Measurements from ENCODE around the gene TRAPPC14.

TRAPPC14 gene

GRCh38 chr7:100159099-100159623, 638 bp upstream of the TRAPPC14 start:
- Histone ChIP-seq H4K20me1 (peaks cover 30 to 41% (median 37%) of the 10 kb centered on the region in 11 experiments), H3K27ac (peak overlapping the region in 10 of 11 experiments; percentile 86 to 96 (median 92); a peak in 20 of 22 replicates), H3K4me3 (peak overlapping the region; percentile 80 to 100 (median 94))

GRCh38 chr7:100157334-100158228, 942 bp downstream of the TRAPPC14 start:
- Histone ChIP-seq H3K36me3 (peaks cover 40 to 51% (median 45%) of the 10 kb centered on the region in 11 experiments), H3K9me3 (replicated peaks in 1 of 11) (no peaks in the 10 kb centered on the region), H3K4me3 (peak overlapping the region; percentile 80 to 100 (median 94)), H3K27ac (peak overlapping the region; percentile 79 to 96 (median 92); a peak in 21 of 22 replicates), H4K20me1 (peaks cover 39 to 56% (median 49%) of the 10 kb centered on the region in 11 experiments), H3K4me1 (peaks cover 52 to 70% (median 60%) of the 10 kb centered on the region in 10 experiments), H3K9ac (peak overlapping the region; percentile 87 to 98 (median 94)), H3K4me2 (peak overlapping the region; percentile 89 to 100 (median 97)), H3K27me3 (no peaks in the 10 kb centered on the region)
- no peak for TF ChIP-seq Cebpa-rat (IDR thresholded peaks at IDR 0.05)

More at GRCh38 chr7:100159099-100159623, 638 bp upstream of the TRAPPC14 start:
- Histone ChIP-seq H3K9me3 (replicated peaks in 1 of 11) (no peaks in the 10 kb centered on the region), H3K4me1 (peaks cover 38 to 62% (median 44%) of the 10 kb centered on the region in 10 experiments), H3K4me2 (peak overlapping the region; percentile 69 to 100 (median 97)), H3K27me3 (no peaks in the 10 kb centered on the region; a peak in 1 of 22 replicates), H3K36me3 (peaks cover 25 to 36% (median 29%) of the 10 kb centered on the region in 11 experiments), H3K9ac (peak overlapping the region; percentile 87 to 98 (median 94))
- no peak for TF ChIP-seq Cebpa-rat (IDR thresholded peaks at IDR 0.05)

- Histone ChIP-seq H3K9ac (peak overlapping the region; percentile 87 to 98 (median 94)), H3K4me1 (peaks cover 57 to 75% (median 66%) of the 10 kb centered on the region in 10 experiments), H3K9me3 (replicated peaks in 1 of 11) (no peaks in the 10 kb centered on the region), H3K36me3 (peaks cover 40 to 53% (median 46%) of the 10 kb centered on the region in 11 experiments), H3K4me2 (peak overlapping the region; percentile 89 to 100 (median 97)), H3K27ac (peak overlapping the region in 9 of 11 experiments; percentile 35 to 96 (median 92); a peak in 16 of 22 replicates), H3K27me3 (no peaks in the 10 kb centered on the region), H3K4me3 (peak overlapping the region; percentile 80 to 100 (median 94)), H4K20me1 (peaks cover 39 to 57% (median 50%) of the 10 kb centered on the region in 11 experiments)
- no peak for TF ChIP-seq Cebpa-rat (IDR thresholded peaks at IDR 0.05)
Observed at GRCh38 chr7:100157069-100157333, 1.5 kb downstream of the TRAPPC14 start.

- H4K20me1 ChIP-seq: peaks cover 39 to 60% (median 50%) of the 10 kb centered on the region in 11 experiments
- H3K27ac ChIP-seq: peak overlapping the region in 9 of 11 experiments; percentile 35 to 96 (median 92); a peak in 16 of 22 replicates
- H3K4me2 ChIP-seq: peak overlapping the region; percentile 89 to 100 (median 97)
- peaks cover 40 to 58% (median 51%) of the 10 kb centered on the region in 11 experiments for H3K36me3 ChIP-seq
- no peak for TF ChIP-seq Cebpa-rat (IDR thresholded peaks at IDR 0.05)
- H3K27me3 ChIP-seq: no peaks in the 10 kb centered on the region
- H3K4me1 ChIP-seq: peaks cover 62 to 80% (median 71%) of the 10 kb centered on the region in 10 experiments
- H3K4me3 ChIP-seq: peak overlapping the region; percentile 80 to 100 (median 94); a peak in 19 of 20 replicates
- peak overlapping the region; percentile 87 to 98 (median 94) for H3K9ac ChIP-seq
- no peaks in the 10 kb centered on the region for H3K9me3 ChIP-seq (replicated peaks in 1 of 11)
Observed at GRCh38 chr7:100156331-100157068, 2.0 kb downstream of the TRAPPC14 start.

GRCh38 chr7:100155553-100156317, 2.8 kb downstream of the TRAPPC14 start:
- H3K27me3 ChIP-seq: no peaks in the 10 kb centered on the region
- no peaks in the 10 kb centered on the region for H3K9me3 ChIP-seq (replicated peaks in 1 of 11)
- peak overlapping the region in 1 of 11 experiments; percentile 86; a peak in 2 of 22 replicates for H3K27ac ChIP-seq
- peaks cover 39 to 63% (median 50%) of the 10 kb centered on the region in 11 experiments for H4K20me1 ChIP-seq
- H3K4me2 ChIP-seq: peak overlapping the region; percentile 89 to 100 (median 97); a peak in 20 of 22 replicates
- H3K4me1 ChIP-seq: peaks cover 66 to 88% (median 75%) of the 10 kb centered on the region in 10 experiments
- H3K36me3 ChIP-seq: peaks cover 40 to 66% (median 53%) of the 10 kb centered on the region in 11 experiments
- peak overlapping the region in 9 of 11 experiments; percentile 35 to 94 (median 68); a peak in 10 of 22 replicates for H3K9ac ChIP-seq
- no peak for TF ChIP-seq Cebpa-rat (IDR thresholded peaks at IDR 0.05)
- H3K4me3 ChIP-seq: peak overlapping the region in 4 of 10 experiments; percentile 80 to 100 (median 94); a peak in 6 of 20 replicates

- no peaks in the 10 kb centered on the region for H3K27me3 ChIP-seq
- H3K27ac ChIP-seq: peak overlapping the region in 5 of 11 experiments; percentile 1 to 53 (median 17); a peak in 7 of 22 replicates
- no peak for TF ChIP-seq Cebpa-rat (IDR thresholded peaks at IDR 0.05)
- H3K4me1 ChIP-seq: peaks cover 75 to 92% (median 84%) of the 10 kb centered on the region in 10 experiments
- H3K9ac ChIP-seq: peak overlapping the region; percentile 20 to 68 (median 40); a peak in 16 of 22 replicates
- H3K4me2 ChIP-seq: peak overlapping the region; percentile 5 to 100 (median 89); a peak in 18 of 22 replicates
- H3K9me3 ChIP-seq (replicated peaks in 1 of 11): no peaks in the 10 kb centered on the region
- peak overlapping the region in 1 of 10 experiments; percentile 18; a peak in 2 of 20 replicates for H3K4me3 ChIP-seq
- H4K20me1 ChIP-seq: peaks cover 39 to 63% (median 50%) of the 10 kb centered on the region in 11 experiments
- peaks cover 40 to 72% (median 54%) of the 10 kb centered on the region in 11 experiments for H3K36me3 ChIP-seq
Observed at GRCh38 chr7:100154651-100155491, 3.7 kb downstream of the TRAPPC14 start.
